ENCODE results near the gene PLCL2.

- TF ChIP-seq CTCF (IDR thresholded peaks at IDR 0.05; ENCODE audit: low read length) (no peak), EZH2 (IDR thresholded peaks at IDR 0.05; ENCODE audit: borderline replicate concordance, low read length) (no peak)
These were observed 44.7 kb upstream of the PLCL2 start for GRCh38 chr3:16840101-16840424.

Measured in OCI-LY1 (cell line).